Activated CD4-positive, alpha-beta T cell treated with anti-CD3 and anti-CD28 coated beads for 24 hours (primary cell): ENCODE results near the gene VSTM4.

Experiments used
- DNase-seq, 2 donors: peaks; one replicate each; pipeline ENCODE4 v3.0.0-alpha.2; 2020; ENCODE audit warnings: low read depth in 2 of 2

Gene VSTM4

GRCh38 chr10:49115015-49115795 lies at the start of gene VSTM4:
TSS of gene VSTM4 (minus strand) at chr10:49115522. CDS start at chr10:49115485, 37 bp downstream.
- no peak for DNase-seq

GRCh38 chr10:49164559-49165188 lies 49.4 kb upstream of the VSTM4 start:
- DNase-seq = peak; percentile 15 to 17

- no peak for DNase-seq
These were observed 48.4 kb upstream of the VSTM4 start for GRCh38 chr10:49163741-49164140.

- no peak for DNase-seq
These were observed 47.5 kb upstream of the VSTM4 start for GRCh38 chr10:49162761-49163310.

- DNase-seq = no peak
These were observed 46.7 kb upstream of the VSTM4 start for GRCh38 chr10:49162063-49162462.

- DNase-seq = no peak
These were observed 46.2 kb upstream of the VSTM4 start for GRCh38 chr10:49161411-49161997.

- no peak for DNase-seq
These were observed 45.5 kb upstream of the VSTM4 start for GRCh38 chr10:49160814-49161213.

- DNase-seq = no peak
These were observed 44.8 kb upstream of the VSTM4 start for GRCh38 chr10:49160110-49160509.

GRCh38 chr10:49158915-49159314 lies 43.6 kb upstream of the VSTM4 start:
- no peak for DNase-seq

- DNase-seq = no peak
These were observed 43.1 kb upstream of the VSTM4 start for GRCh38 chr10:49158404-49158803.

- no peak for DNase-seq
These were observed 41.9 kb upstream of the VSTM4 start for GRCh38 chr10:49157229-49157628.

- DNase-seq = no peak
These were observed 39.3 kb upstream of the VSTM4 start for GRCh38 chr10:49154641-49155040.

- DNase-seq = no peak
These were observed 38.6 kb upstream of the VSTM4 start for GRCh38 chr10:49153971-49154370.

- no peak for DNase-seq
These were observed 37.8 kb upstream of the VSTM4 start for GRCh38 chr10:49153115-49153514.

- no peak for DNase-seq
These were observed 37.3 kb upstream of the VSTM4 start for GRCh38 chr10:49152663-49153062.

- DNase-seq = no peak
These were observed 36.7 kb upstream of the VSTM4 start for GRCh38 chr10:49152037-49152436.

GRCh38 chr10:49151481-49151880 lies 36.2 kb upstream of the VSTM4 start:
- DNase-seq = no peak

GRCh38 chr10:49151025-49151445 lies 35.7 kb upstream of the VSTM4 start:
- DNase-seq = no peak

- no peak for DNase-seq
These were observed 35.1 kb upstream of the VSTM4 start for GRCh38 chr10:49150426-49150825.

- no peak for DNase-seq
These were observed 34.6 kb upstream of the VSTM4 start for GRCh38 chr10:49149881-49150280.

- no peak for DNase-seq
These were observed 28.9 kb upstream of the VSTM4 start for GRCh38 chr10:49144058-49144720.

- no peak for DNase-seq
These were observed 27.9 kb upstream of the VSTM4 start for GRCh38 chr10:49143249-49143648.
